Measurements from ENCODE around the gene PKHD1.

Gene PKHD1

DNA sequence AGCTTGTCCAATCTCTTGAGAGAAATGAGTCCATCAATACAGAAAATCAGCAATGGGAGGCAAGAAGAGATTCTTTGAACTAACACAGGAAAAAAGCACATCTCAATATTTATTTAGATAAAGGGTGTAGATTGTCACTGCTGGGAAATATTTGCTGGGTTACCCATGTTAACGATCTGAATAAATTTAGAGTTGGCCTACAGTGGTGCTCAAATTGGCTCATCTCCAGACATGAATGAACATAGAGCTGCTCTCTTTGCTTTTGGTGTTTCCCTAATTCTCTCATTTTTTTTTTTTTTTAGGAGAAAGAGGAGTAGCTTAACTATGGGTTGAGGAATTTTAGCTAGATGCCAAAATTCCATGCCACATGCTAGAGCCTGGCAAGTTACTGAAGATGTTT, 471.2 kb downstream of the PKHD1 start:
- H3K36me3 Mint-ChIP-seq (ENCODE audit: low read depth): no peaks in the 10 kb centered on the region
- no peak overlapping the region for H3K4me3 Mint-ChIP-seq
- no peaks in the 10 kb centered on the region for H3K4me1 Mint-ChIP-seq
- H3K27ac Mint-ChIP-seq: no peak overlapping the region
- DNase-seq: no peak
- no peaks in the 10 kb centered on the region for H3K27me3 Mint-ChIP-seq
- ATAC-seq: no peak
- H3K9me3 Mint-ChIP-seq: no peaks in the 10 kb centered on the region

GRCh38 chr6:51614725-51615124, 472.7 kb downstream of the PKHD1 start:
- no peak overlapping the region for H3K4me3 Mint-ChIP-seq
- H3K27ac Mint-ChIP-seq: no peak overlapping the region
- ATAC-seq (no peak), DNase-seq (no peak)
- H3K9me3 Mint-ChIP-seq: no peaks in the 10 kb centered on the region
- no peaks in the 10 kb centered on the region for H3K27me3 Mint-ChIP-seq
- H3K36me3 Mint-ChIP-seq (ENCODE audit: low read depth): no peaks in the 10 kb centered on the region
- no peaks in the 10 kb centered on the region for H3K4me1 Mint-ChIP-seq

DNA sequence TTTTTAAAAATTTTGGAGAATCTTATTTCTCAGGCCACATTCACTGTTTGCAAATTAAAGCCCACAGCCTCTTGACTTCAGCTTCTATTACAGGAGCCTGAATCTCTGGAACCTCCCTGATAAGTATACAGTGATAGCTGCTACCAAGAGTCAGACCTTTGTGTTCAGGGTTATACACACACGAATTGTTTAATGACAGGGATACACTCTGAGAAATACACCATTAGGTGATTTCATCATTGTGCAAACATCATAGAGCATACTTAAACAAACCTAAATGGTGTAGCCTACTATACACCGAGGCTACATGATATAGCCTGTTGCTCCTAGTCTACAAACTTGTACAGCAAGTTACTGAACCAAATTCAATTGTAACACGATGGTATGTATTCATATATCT, 473.9 kb downstream of the PKHD1 start:
- Mint-ChIP-seq H3K27ac (no peak overlapping the region), H3K9me3 (no peaks in the 10 kb centered on the region), H3K4me1 (no peaks in the 10 kb centered on the region), H3K4me3 (no peak overlapping the region), H3K36me3 (ENCODE audit: low read depth) (no peaks in the 10 kb centered on the region), H3K27me3 (no peaks in the 10 kb centered on the region)
- no peak for ATAC-seq
- no peak for DNase-seq

DNA sequence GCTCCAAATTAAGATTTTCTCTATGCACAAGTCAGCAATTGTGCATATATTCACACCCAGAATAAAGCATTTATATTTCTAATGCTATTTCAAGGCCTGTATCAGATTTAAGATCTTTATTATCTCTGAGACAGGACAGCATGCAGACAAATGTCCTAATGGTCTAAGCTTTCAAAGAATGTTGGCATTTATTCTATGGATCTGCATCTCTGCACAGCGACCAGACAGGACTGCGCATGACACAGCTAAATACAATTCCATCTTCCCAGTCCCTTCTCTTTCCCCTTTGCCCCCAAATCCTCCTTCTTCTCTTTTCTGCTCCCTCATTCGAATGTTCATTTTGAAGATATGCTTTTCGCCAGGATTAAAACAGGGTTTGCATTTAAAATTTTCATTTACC, 478.5 kb downstream of the PKHD1 start:
- ATAC-seq (no peak), DNase-seq (no peak)
- no peaks in the 10 kb centered on the region for H3K4me1 Mint-ChIP-seq
- no peak overlapping the region for H3K4me3 Mint-ChIP-seq
- H3K9me3 Mint-ChIP-seq: no peaks in the 10 kb centered on the region
- H3K27me3 Mint-ChIP-seq: no peaks in the 10 kb centered on the region
- no peak overlapping the region for H3K27ac Mint-ChIP-seq
- H3K36me3 Mint-ChIP-seq (ENCODE audit: low read depth): no peaks in the 10 kb centered on the region

- Mint-ChIP-seq H3K9me3 (no peaks in the 10 kb centered on the region), H3K27ac (no peak overlapping the region), H3K4me1 (no peaks in the 10 kb centered on the region), H3K36me3 (ENCODE audit: low read depth) (no peaks in the 10 kb centered on the region), H3K4me3 (no peak overlapping the region), H3K27me3 (no peaks in the 10 kb centered on the region)
- no peak for DNase-seq
- no peak for ATAC-seq
Observed at GRCh38 chr6:51608383-51608782, 479.0 kb downstream of the PKHD1 start.

GRCh38 chr6:51600514-51600913, 486.9 kb downstream of the PKHD1 start:
- H3K36me3 Mint-ChIP-seq (ENCODE audit: low read depth): no peaks in the 10 kb centered on the region
- DNase-seq (no peak), ATAC-seq (no peak)
- H3K4me1 Mint-ChIP-seq: no peaks in the 10 kb centered on the region
- H3K4me3 Mint-ChIP-seq: no peak overlapping the region
- H3K9me3 Mint-ChIP-seq: no peaks in the 10 kb centered on the region
- no peaks in the 10 kb centered on the region for H3K27me3 Mint-ChIP-seq
- no peak overlapping the region for H3K27ac Mint-ChIP-seq

GRCh38 chr6:51598171-51598570, 489.2 kb downstream of the PKHD1 start:
- no peak overlapping the region for H3K27ac Mint-ChIP-seq
- H3K4me1 Mint-ChIP-seq: no peaks in the 10 kb centered on the region
- peaks cover 8% of the 10 kb centered on the region for H3K9me3 Mint-ChIP-seq

DNA sequence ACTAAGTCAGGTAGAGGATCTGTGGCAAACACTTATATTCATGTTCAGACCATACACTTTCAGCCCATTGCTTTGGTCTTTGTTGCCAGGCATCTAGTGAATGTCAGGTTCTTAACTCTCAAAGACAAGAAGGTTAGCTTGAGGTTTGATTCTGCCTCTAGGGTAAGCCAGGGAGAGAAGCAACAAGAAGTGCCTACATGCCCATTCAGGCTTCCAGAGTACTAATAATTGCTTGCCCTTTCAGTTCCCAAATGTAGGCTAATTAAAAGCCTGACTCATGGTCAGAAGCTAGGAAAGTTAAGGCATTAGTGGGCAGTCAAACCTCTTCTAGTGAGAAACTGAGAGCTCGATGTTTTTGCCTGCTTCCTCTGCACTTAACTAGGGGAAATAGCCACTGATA, 492.4 kb downstream of the PKHD1 start:
- no peaks in the 10 kb centered on the region for H3K27me3 Mint-ChIP-seq
- H3K9me3 Mint-ChIP-seq: peaks cover 13% of the 10 kb centered on the region
- no peak for DNase-seq
- no peak overlapping the region for H3K27ac Mint-ChIP-seq
- H3K4me1 Mint-ChIP-seq: no peaks in the 10 kb centered on the region
- H3K4me3 Mint-ChIP-seq: no peak overlapping the region
- H3K36me3 Mint-ChIP-seq (ENCODE audit: low read depth): no peaks in the 10 kb centered on the region
- ATAC-seq: no peak

More at GRCh38 chr6:51598171-51598570, 489.2 kb downstream of the PKHD1 start:
- no peaks in the 10 kb centered on the region for H3K36me3 Mint-ChIP-seq (ENCODE audit: low read depth)
- no peaks in the 10 kb centered on the region for H3K27me3 Mint-ChIP-seq
- DNase-seq (no peak), ATAC-seq (no peak)
- no peak overlapping the region for H3K4me3 Mint-ChIP-seq

- no peak overlapping the region for H3K4me3 Mint-ChIP-seq
- H3K27ac Mint-ChIP-seq: no peak overlapping the region
- ATAC-seq: no peak
- peaks cover 8% of the 10 kb centered on the region for H3K9me3 Mint-ChIP-seq
- H3K27me3 Mint-ChIP-seq: no peaks in the 10 kb centered on the region
- DNase-seq: no peak
- H3K36me3 Mint-ChIP-seq (ENCODE audit: low read depth): no peaks in the 10 kb centered on the region
- H3K4me1 Mint-ChIP-seq: no peaks in the 10 kb centered on the region
Observed at GRCh38 chr6:51585264-51585663, 502.1 kb downstream of the PKHD1 start.

- no peak overlapping the region for H3K4me3 Mint-ChIP-seq
- no peaks in the 10 kb centered on the region for H3K4me1 Mint-ChIP-seq
- no peak overlapping the region for H3K27ac Mint-ChIP-seq
- H3K27me3 Mint-ChIP-seq: no peaks in the 10 kb centered on the region
- no peak for DNase-seq
- ATAC-seq: no peak
- peaks cover 8% of the 10 kb centered on the region for H3K9me3 Mint-ChIP-seq
- H3K36me3 Mint-ChIP-seq (ENCODE audit: low read depth): no peaks in the 10 kb centered on the region
Observed at GRCh38 chr6:51584163-51584562, 503.2 kb downstream of the PKHD1 start.

- H3K36me3 Mint-ChIP-seq (ENCODE audit: low read depth): no peaks in the 10 kb centered on the region
- ATAC-seq: no peak
- H3K9me3 Mint-ChIP-seq: peaks cover 3% of the 10 kb centered on the region
- H3K27ac Mint-ChIP-seq: no peak overlapping the region
- H3K4me1 Mint-ChIP-seq: no peaks in the 10 kb centered on the region
- no peak overlapping the region for H3K4me3 Mint-ChIP-seq
- no peak for DNase-seq
- no peaks in the 10 kb centered on the region for H3K27me3 Mint-ChIP-seq
Observed at GRCh38 chr6:51578994-51579393, 508.4 kb downstream of the PKHD1 start.

- H3K4me1 Mint-ChIP-seq: no peaks in the 10 kb centered on the region
- ATAC-seq (no peak), DNase-seq (no peak)
- peaks cover 3% of the 10 kb centered on the region for H3K9me3 Mint-ChIP-seq
- no peaks in the 10 kb centered on the region for H3K36me3 Mint-ChIP-seq (ENCODE audit: low read depth)
- no peak overlapping the region for H3K27ac Mint-ChIP-seq
- H3K4me3 Mint-ChIP-seq: no peak overlapping the region
- H3K27me3 Mint-ChIP-seq: no peaks in the 10 kb centered on the region
Observed at GRCh38 chr6:51578362-51578761, 509.1 kb downstream of the PKHD1 start.

DNA sequence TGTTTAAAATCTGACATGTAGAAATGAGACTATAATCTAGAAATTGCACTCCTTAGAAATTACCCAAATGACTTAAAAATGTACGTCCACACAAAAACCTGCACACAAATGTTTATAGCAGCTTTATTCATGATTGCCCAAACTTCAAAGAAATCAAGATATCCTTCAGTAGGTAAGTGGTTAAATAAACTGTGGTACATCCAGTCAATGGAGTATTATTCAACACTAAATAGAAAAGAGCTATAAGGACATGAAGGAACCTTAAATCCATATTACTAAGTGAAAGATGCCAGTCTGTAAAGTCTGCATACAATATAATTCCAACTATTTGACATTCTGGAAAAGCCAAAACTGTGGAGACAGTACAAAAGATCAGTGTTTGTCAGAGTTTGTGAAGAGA, 513.4 kb downstream of the PKHD1 start:
- H3K27me3 Mint-ChIP-seq: no peaks in the 10 kb centered on the region
- no peaks in the 10 kb centered on the region for H3K36me3 Mint-ChIP-seq (ENCODE audit: low read depth)
- H3K4me3 Mint-ChIP-seq: no peak overlapping the region
- no peak for ATAC-seq
- no peak for DNase-seq
- no peak overlapping the region for H3K27ac Mint-ChIP-seq
- no peaks in the 10 kb centered on the region for H3K9me3 Mint-ChIP-seq
- no peaks in the 10 kb centered on the region for H3K4me1 Mint-ChIP-seq

GRCh38 chr6:51571168-51571567, 516.2 kb downstream of the PKHD1 start:
- Mint-ChIP-seq H3K4me3 (no peak overlapping the region), H3K36me3 (ENCODE audit: low read depth) (no peaks in the 10 kb centered on the region), H3K4me1 (no peaks in the 10 kb centered on the region), H3K27me3 (no peaks in the 10 kb centered on the region), H3K27ac (no peak overlapping the region), H3K9me3 (no peaks in the 10 kb centered on the region)
- no peak for ATAC-seq
- no peak for DNase-seq

GRCh38 chr6:51570168-51570921, 517.1 kb downstream of the PKHD1 start:
- H3K36me3 Mint-ChIP-seq (ENCODE audit: low read depth): no peaks in the 10 kb centered on the region
- H3K4me3 Mint-ChIP-seq: no peak overlapping the region
- H3K9me3 Mint-ChIP-seq: no peaks in the 10 kb centered on the region
- DNase-seq (no peak), ATAC-seq (no peak)
- H3K27ac Mint-ChIP-seq: no peak overlapping the region
- no peaks in the 10 kb centered on the region for H3K27me3 Mint-ChIP-seq
- no peaks in the 10 kb centered on the region for H3K4me1 Mint-ChIP-seq

GRCh38 chr6:51569594-51569993, 517.8 kb downstream of the PKHD1 start:
- Mint-ChIP-seq H3K36me3 (ENCODE audit: low read depth) (no peaks in the 10 kb centered on the region), H3K27me3 (no peaks in the 10 kb centered on the region)

More at GRCh38 chr6:51569594-51569993, 517.8 kb downstream of the PKHD1 start:
- Mint-ChIP-seq H3K4me1 (no peaks in the 10 kb centered on the region), H3K27ac (no peak overlapping the region), H3K4me3 (no peak overlapping the region), H3K9me3 (no peaks in the 10 kb centered on the region)
- ATAC-seq (no peak), DNase-seq (no peak)

All from activated naive CD8-positive, alpha-beta T cell treated with anti-CD3 and anti-CD28 coated beads, Interleukin-2, amount 50 U/mL, for 24 hours (primary cell).